T-helper 2 cell treated with Interferon-gamma antibody and Interleukin-4, amounts not matched to agents 100 ng/mL and 5 ng/mL, for 36 hours (primary cell): ENCODE results near the gene CDON. TPM values are rescaled to one million over a fixed set of nuclear protein-coding genes. Genes with fewer than 3 reads are reported as not detected.
"Not testable (repeated sequence)": the region's sequence is repeated elsewhere in the genome, so short reads cannot be mapped to it uniquely, and the experiment has no call there.

ENCODE experiments used
- intact Hi-C: fragments of 100-400 bp; cut with micrococcal nuclease; formaldehyde crosslinking; loops from one replicate; pipeline ENCODE4 v1.15.1; 2023
- total RNA-seq: library from RNA; stranded (reverse); gene quantifications from 2 replicates; pipeline ENCODE4 v1.2.3, GENCODE V29; 2022

Gene CDON
- total RNA-seq, 1 donor from 2014 or later = 4.5 TPM

GRCh38 chr11:126051117-126051516 is 11.5 kb downstream of the CDON start:
- intact Hi-C loops = no loop called here

GRCh38 chr11:126049159-126049558 is 13.5 kb downstream of the CDON start:
- intact Hi-C loops = no loop called here

DNA sequence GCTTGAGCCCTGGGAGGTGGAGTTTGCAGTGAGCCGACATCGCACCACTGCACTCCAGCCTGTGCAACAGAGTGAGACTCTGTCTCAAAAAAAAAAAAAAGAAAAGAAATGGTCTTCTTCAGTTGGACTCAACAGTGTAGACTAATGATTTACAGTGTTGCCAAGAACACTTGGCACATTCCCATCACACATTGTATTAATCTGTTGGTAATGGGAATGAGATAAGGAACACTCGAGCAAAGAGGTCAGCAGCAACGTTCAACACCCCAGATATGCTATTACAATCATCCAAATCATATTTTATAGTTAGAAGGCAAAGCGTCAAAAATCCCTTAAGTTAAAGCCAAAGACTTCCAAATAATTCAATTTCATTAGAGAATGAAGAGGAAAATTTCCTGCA is 14.5 kb downstream of the CDON start:
- intact Hi-C loops = no loop called here

- intact Hi-C loops = no loop called here
Observed at GRCh38 chr11:126046570-126047195, 16.0 kb downstream of the CDON start.

DNA sequence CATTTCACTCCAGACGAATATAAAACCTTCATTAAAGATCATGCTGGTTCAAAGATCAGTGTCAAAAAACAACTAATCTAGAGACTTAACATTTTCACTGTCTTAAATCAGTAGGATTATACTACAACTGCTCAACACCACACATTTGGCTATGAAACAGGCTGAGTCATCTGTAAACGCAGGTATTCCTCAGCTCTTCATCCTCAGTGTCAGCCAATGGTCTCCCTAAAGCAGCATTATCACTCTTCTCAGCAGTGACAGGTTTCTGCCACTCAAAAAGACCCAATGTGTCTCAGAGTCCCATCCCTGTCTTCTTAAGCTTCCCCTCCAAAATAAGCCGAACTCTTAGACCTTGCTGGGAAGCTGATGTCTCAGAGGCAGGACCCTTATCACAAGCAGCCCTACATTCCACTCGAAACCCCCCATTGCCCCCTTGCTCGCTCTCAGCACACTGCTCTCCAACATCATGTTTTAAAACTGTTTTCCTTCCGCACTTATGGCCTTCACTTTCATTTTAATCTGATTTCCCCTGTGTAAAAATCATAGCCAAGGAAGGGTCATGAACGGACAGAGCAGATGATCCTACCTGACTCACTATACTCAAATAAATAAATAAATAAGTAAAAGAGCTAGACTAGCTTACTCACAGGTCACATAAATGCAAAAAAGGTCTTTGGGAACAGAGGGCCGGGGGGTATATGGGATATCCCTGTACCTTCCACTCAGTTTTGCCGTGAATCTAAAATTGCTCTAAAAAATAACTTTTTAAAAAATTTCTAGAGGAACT is 23.0 kb downstream of the CDON start:
- intact Hi-C loops = no loop called here

DNA sequence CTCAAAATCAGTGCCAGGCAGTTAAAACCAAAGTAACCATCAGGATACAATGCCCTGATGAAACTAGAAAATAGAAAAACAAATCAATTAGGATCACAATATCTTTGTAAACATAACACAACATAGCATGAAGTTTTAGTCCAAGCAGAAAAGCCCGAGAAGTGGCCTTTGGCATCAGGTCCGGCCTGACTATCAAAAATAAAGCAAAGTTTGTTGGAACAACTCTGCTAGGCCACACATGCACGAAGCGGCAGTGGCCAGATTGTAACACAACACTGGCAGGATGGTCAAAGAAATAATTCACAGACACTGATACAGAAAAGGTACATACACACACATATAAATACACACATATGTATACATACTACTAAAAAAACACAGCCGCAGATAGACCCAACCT is 26.9 kb downstream of the CDON start:
- intact Hi-C loops = no loop called here

GRCh38 chr11:126034933-126035425 is 27.7 kb downstream of the CDON start:
- intact Hi-C loops = no loop called here

DNA sequence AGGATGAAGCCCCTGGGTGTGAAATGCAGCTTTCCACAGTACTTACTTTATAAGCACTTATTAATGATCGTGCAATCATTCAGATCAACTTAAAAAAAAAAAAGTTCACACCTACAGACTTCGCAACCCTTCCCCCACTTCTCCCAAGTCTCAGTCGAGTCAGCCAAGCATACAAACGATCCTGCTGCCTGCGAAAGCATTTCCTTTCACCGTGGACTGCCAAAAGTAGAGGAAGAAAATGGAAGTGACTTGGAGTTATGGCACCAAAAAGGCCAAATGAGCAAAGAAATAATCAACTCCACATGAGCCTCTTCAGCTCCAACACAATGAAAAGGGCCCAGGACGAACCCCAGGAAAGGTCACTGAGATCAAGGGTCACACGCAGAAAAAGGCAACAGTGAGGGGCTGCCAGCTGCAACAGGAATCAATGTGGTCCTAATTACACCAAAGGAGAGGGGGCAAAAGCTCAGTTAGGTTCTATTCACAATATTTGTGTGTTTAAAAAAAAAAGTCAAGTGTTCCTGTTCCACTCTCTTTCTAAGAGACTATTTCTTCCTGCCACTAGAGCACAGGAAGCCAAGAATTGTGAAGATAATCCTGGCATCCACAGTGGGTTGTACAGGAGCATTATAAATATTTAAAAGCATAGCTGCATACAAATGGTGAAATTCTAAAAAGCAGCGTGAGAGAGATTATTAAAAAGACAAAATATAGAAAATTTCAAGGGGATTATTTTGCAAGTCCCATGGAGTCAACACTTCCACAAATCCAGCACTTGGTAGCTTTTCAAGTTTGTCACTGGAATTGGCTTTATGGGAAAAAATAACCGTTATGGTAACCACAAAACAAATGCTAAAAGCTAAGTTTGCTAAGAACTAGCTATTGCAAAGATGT is 28.4 kb downstream of the CDON start:
- intact Hi-C loops = no loop called here

GRCh38 chr11:126032375-126032774 is 30.3 kb downstream of the CDON start:
- intact Hi-C loops = no loop called here

DNA sequence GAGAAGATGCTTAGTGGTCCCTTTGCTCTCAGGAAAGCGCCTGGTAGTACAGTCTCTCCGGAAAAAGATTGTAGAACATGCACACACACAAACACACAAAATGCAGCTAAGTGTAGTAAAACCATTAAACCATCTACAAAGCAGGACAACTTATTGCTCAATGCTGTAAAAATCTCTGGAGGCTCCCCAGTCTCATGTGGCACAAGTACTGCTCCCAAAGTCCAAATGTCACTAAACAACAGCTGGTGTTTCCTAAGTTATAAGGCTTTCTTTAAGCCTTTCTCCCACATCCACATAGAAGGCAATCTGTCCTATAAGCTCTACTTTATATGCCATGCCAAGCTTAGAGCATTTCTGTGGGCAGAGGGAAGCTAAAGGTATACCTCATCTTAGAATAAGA is 32.9 kb downstream of the CDON start:
- intact Hi-C loops = no loop called here

- intact Hi-C loops = no loop called here
Observed at GRCh38 chr11:126029237-126029636, 33.4 kb downstream of the CDON start.

GRCh38 chr11:126028534-126028933 is 34.1 kb downstream of the CDON start:
- intact Hi-C loops = not testable (repeated sequence)

- intact Hi-C loops = no loop called here
Observed at GRCh38 chr11:126026579-126026978, 36.1 kb downstream of the CDON start.

DNA sequence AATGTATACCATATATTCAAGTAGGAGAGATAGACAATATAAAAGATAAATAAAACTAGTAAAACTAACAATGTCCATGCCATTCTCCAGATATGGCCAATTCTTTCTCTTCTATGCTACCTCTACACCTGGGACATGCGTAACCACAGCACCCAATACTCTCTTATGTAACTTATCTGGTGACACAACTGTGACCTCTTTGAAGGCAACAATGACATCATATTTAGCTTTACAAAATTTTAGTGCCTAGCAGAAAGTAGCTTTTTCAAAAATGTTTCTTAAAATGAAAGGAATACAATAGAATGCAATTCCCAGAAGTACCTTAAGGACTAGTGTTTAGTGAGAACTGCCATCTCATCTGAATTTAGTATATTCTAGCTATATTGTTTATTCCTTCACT is 36.8 kb downstream of the CDON start:
- intact Hi-C loops = no loop called here

- intact Hi-C loops = no loop called here
Observed at GRCh38 chr11:126024123-126024522, 38.5 kb downstream of the CDON start.

- intact Hi-C loops = no loop called here
Observed at GRCh38 chr11:126012852-126013251, 49.8 kb downstream of the CDON start.

DNA sequence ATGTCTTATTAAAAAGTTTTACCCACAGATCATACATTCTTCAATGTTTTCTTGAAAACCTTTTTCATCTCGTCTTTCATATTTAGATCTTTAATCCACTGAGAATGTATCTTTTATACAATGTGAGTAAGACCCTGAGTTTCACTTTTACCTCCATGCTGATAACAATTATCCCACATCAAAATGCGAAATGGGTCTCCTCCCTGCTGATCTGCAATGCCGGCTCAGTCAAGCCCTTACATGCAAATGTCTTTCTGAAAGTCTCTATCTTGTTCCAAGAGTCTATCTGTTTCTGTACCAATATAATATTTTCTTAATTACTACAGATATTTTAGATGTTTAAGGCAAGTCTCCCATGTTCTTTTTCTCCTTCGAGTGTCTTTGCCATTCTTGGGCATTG is 50.9 kb downstream of the CDON start:
- intact Hi-C loops = no loop called here

GRCh38 chr11:126011265-126011664 is 51.4 kb downstream of the CDON start:
- intact Hi-C loops = no loop called here

DNA sequence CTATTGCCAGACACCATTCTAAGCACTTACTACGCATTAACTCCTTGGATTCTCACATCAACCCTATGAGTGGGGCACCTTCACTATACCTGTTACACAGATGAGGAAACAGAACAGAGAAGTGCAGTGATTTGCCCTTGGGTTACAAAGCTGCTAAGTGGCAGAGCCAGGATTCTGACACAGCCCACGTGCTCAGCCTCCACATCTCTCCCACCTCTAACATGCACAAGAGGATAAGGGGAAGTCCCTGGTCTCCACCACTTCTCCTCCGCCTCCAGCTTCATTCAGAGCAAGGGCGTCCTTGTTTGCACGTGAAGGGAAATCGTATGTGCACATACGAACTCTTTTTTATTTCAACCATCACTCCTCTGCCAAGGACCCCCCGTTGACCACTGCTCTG is 53.7 kb downstream of the CDON start:
- intact Hi-C loops = no loop called here

GRCh38 chr11:126007238-126007637 is 55.4 kb downstream of the CDON start:
- intact Hi-C loops = no loop called here

- intact Hi-C loops = no loop called here
Observed at GRCh38 chr11:126006068-126006467, 56.6 kb downstream of the CDON start.

GRCh38 chr11:126002181-126002580 is 60.5 kb downstream of the CDON start:
- intact Hi-C loops = no loop called here
